Neural cell (in vitro differentiated cells): ENCODE results near the gene GOLGA6B.

Source experiments
- CTCF ChIP-seq: fragments of 450-650 bp; IDR thresholded peaks from 2 replicates; pipeline ENCODE4 v1.5.1; 2014; ENCODE audit warnings: antibody characterized with exemption, mild to moderate bottlenecking, moderate library complexity; ENCODE audit not compliant: poor library complexity, severe bottlenecking
- EP300 ChIP-seq: fragments of 450-650 bp; conservative IDR thresholded peaks from 2 replicates; pipeline ENCODE4 v1.6.1; 2014; ENCODE audit warnings: antibody characterized with exemption, mild to moderate bottlenecking, moderate library complexity; ENCODE audit not compliant: poor library complexity, severe bottlenecking
- EZH2 ChIP-seq: fragments of 200-600, 300-800 bp; shearing (Covaris generic), sonication (generic); IDR thresholded peaks from 2 replicates; pipeline ENCODE4 v1.6.1; 2014; ENCODE audit warnings: antibody characterized with exemption, low read length, borderline replicate concordance, mild to moderate bottlenecking; ENCODE audit not compliant: insufficient read depth, poor library complexity, severe bottlenecking
- MXI1 ChIP-seq: fragments of 450-650 bp; conservative IDR thresholded peaks from 2 replicates; pipeline ENCODE4 v1.6.1; 2014; ENCODE audit warnings: antibody characterized with exemption, mild to moderate bottlenecking; ENCODE audit not compliant: poor library complexity, severe bottlenecking
- POLR2AphosphoS5 ChIP-seq: IDR thresholded peaks from 2 replicates; pipeline ENCODE4 v1.6.1; 2012
- RAD21 ChIP-seq: fragments of 450-650 bp; conservative IDR thresholded peaks from 2 replicates; pipeline ENCODE4 v1.6.1; 2014; ENCODE audit warnings: antibody characterized with exemption, mild to moderate bottlenecking, moderate library complexity
- REST ChIP-seq: IDR thresholded peaks from 2 replicates; pipeline ENCODE4 v1.6.1; 2012; ENCODE audit warnings: borderline replicate concordance
- SMC3 ChIP-seq: fragments of 450-650 bp; conservative IDR thresholded peaks from 2 replicates; pipeline ENCODE4 v1.6.1; 2014; ENCODE audit warnings: antibody characterized with exemption, mild to moderate bottlenecking, moderate library complexity; ENCODE audit not compliant: poor library complexity
- TAF1 ChIP-seq: IDR thresholded peaks from 2 replicates; pipeline ENCODE4 v1.6.1; 2012; ENCODE audit warnings: low read depth

- TF ChIP-seq EZH2 (no peak), POLR2AphosphoS5 (peak; percentile 90), CTCF (no peak), MXI1 (peak; percentile 79), RAD21 (no peak), SMC3 (no peak), REST (peak; percentile 85), EP300 (no peak), TAF1 (peak; percentile 96)
These were observed 31.7 kb downstream of the GOLGA6B start, which contains the start of the genes BBS4 and HIGD2B for GRCh38 chr15:72685925-72686794.
